ENCODE results near the gene KCNQ1. TPM values are rescaled to one million over a fixed set of nuclear protein-coding genes. Genes with fewer than 3 reads are reported as not detected.

The KCNQ1 gene
- total RNA-seq, 2 donors from 2014 or later, result 38.9 to 46.1 TPM

- H3K36me3 ChIP-seq (replicated peaks in 1 of 2; ENCODE audit: insufficient read depth in 1 of 2, low read depth in 2 of 2), result no peaks in the 10 kb centered on the region
- H3K4me1 ChIP-seq, result peaks cover 49% of the 10 kb centered on the region
- ATAC-seq (no peak), DNase-seq (no peak)
- H3K9me3 ChIP-seq, result no peaks in the 10 kb centered on the region
- H3K27ac ChIP-seq, result peak overlapping the region; percentile 76 to 91 (median 87)
- intact Hi-C loops (cut with DNase I), result no loop called here
- no peak for TF ChIP-seq POLR2A (IDR thresholded peaks at IDR 0.05)
- TF ChIP-seq CTCF (IDR thresholded peaks at IDR 0.05), result no peak
- H3K27me3 ChIP-seq, result no peaks in the 10 kb centered on the region
- H3K4me3 ChIP-seq, result no peak overlapping the region
- 62 to 73% methylated on average over 6 to 9 of the region's 9 CpGs for WGBS, 2 donors
Measured at GRCh38 chr11:2780850-2781407, 336.1 kb downstream of the KCNQ1 start.

DNA sequence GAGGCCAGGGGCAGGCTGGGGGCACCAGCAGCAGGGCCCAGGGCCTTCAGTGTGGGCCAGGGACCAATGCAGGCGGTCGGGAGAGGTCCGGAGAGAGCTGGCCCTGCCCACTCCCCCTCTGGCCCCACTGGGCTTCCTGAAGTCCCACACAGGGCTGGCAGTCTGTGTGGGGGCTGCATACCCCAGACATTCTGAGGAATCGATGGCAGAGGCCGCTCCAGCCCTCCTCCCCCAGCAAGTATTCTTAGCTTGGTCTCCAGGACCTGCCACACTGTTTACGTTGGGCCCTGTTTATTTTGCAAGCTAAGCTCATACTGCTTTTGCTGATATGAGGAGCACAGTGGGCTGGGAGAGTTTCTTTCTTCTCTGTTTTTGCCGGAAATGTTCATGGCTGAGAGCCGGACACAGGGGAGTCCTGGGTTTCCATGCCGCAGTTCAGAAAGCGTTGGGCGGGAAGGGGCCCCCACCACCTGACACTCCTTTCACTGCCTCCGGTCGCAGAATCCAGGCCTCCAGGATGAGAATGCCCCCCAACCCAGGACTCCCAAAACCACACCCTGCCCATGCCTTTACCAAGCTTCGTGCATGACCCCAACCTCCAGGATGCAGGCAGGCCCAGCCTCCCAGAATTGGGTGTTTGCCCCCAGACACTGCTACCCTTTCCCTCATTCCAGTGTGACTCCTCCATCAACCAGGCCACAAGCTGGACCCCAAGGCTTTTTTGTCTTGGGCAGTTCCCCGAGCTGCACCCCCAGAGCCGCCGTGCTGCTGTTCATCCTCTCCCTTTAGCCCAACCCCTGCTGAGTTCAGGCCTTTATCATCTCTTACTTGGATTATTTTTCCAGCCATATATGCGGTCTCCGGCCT, 336.8 kb downstream of the KCNQ1 start:
- TF ChIP-seq POLR2A (IDR thresholded peaks at IDR 0.05) (no peak), CTCF (IDR thresholded peaks at IDR 0.05) (no peak)
- DNase-seq (peak; percentile 9 to 46 (median 28)), ATAC-seq (no peak)
- H3K9me3 ChIP-seq, result no peaks in the 10 kb centered on the region
- 58 to 74% methylated on average over 19 of the region's 19 CpGs for WGBS, 2 donors
- peak overlapping the region in 3 of 4 donors; percentile 76 to 87 (median 87) for H3K27ac ChIP-seq
- intact Hi-C loops (cut with DNase I), result no loop called here
- no peak overlapping the region for H3K4me3 ChIP-seq
- peaks cover 49% of the 10 kb centered on the region for H3K4me1 ChIP-seq
- H3K27me3 ChIP-seq, result no peaks in the 10 kb centered on the region
- no peaks in the 10 kb centered on the region for H3K36me3 ChIP-seq (replicated peaks in 1 of 2; ENCODE audit: insufficient read depth in 1 of 2, low read depth in 2 of 2)

DNA sequence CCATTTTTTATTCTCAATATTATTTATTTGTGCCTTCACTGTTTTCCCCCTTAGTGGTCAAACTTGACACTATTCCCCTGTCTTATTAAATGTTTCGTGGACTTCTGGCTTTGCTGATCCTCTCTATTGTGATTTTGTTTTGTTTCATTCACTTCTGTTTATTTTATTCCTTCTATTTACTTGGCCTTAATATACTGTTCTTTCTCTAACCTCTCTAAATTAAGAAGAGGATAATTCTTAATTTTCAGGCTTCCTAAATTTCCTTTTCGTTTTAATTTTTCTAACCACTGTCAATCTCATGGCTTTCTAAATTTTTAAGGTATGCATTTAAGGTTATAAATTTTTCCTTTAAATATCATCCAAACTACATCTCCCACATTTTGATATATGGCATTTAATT, 338.0 kb downstream of the KCNQ1 start:
- no peak overlapping the region for H3K27ac ChIP-seq
- DNase-seq, result no peak
- peaks cover 43% of the 10 kb centered on the region for H3K4me1 ChIP-seq
- no peak for ATAC-seq
- no peaks in the 10 kb centered on the region for H3K9me3 ChIP-seq
- 90 to 91% methylated on average over 2 of the region's 2 CpGs for WGBS, 2 donors
- TF ChIP-seq CTCF (IDR thresholded peaks at IDR 0.05) (no peak), POLR2A (IDR thresholded peaks at IDR 0.05) (no peak)
- no peaks in the 10 kb centered on the region for H3K27me3 ChIP-seq
- intact Hi-C loops (cut with DNase I), result no loop called here
- no peaks in the 10 kb centered on the region for H3K36me3 ChIP-seq (replicated peaks in 1 of 2; ENCODE audit: insufficient read depth in 1 of 2, low read depth in 2 of 2)
- no peak overlapping the region for H3K4me3 ChIP-seq

- DNase-seq, result no peak
- H3K36me3 ChIP-seq (replicated peaks in 1 of 2; ENCODE audit: insufficient read depth in 1 of 2, low read depth in 2 of 2), result no peaks in the 10 kb centered on the region
- H3K27ac ChIP-seq, result no peak overlapping the region
- no peak overlapping the region for H3K4me3 ChIP-seq
- H3K27me3 ChIP-seq, result no peaks in the 10 kb centered on the region
- TF ChIP-seq CTCF (IDR thresholded peaks at IDR 0.05), result no peak
- TF ChIP-seq POLR2A (IDR thresholded peaks at IDR 0.05), result no peak
- H3K9me3 ChIP-seq, result no peaks in the 10 kb centered on the region
- no peak for ATAC-seq
- H3K4me1 ChIP-seq, result peaks cover 35% of the 10 kb centered on the region
- intact Hi-C loops (cut with DNase I), result no loop called here
Measured at GRCh38 chr11:2783536-2784082, 338.8 kb downstream of the KCNQ1 start.

Data from body of pancreas (tissue), 4 donors.